GM12801 (cell line): ENCODE measurements around the gene UQCRH.

Experiments used
- TF ChIP-seq, protein P1 (sequence below): IDR thresholded peaks from one replicate; pipeline ENCODE4 v1.5.1; 2011; ENCODE audit warnings: control low read depth; ENCODE audit not compliant: insufficient read length; ENCODE audit errors: extremely low read depth

UQCRH gene

DNA sequence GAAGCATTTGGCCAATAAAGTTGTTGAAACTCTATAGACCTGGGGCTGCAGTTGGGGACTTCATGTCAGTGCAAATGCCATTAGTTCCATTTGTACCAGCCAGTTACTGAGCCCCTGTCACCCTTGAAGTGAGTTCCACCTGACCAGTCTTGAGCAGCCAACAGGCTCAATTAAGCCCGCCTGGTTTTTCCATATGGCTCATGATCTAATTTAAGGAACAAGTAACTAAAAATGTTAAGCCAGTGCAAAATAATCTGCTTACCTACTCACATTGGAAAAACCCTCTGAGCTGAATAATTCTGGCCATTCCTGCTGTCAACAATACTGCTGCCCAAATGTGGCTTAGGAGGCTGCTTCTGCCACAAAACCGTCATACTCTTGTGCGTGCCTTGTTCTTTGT lies 58.7 kb downstream of the UQCRH start:
- TF ChIP-seq, protein P1, sequence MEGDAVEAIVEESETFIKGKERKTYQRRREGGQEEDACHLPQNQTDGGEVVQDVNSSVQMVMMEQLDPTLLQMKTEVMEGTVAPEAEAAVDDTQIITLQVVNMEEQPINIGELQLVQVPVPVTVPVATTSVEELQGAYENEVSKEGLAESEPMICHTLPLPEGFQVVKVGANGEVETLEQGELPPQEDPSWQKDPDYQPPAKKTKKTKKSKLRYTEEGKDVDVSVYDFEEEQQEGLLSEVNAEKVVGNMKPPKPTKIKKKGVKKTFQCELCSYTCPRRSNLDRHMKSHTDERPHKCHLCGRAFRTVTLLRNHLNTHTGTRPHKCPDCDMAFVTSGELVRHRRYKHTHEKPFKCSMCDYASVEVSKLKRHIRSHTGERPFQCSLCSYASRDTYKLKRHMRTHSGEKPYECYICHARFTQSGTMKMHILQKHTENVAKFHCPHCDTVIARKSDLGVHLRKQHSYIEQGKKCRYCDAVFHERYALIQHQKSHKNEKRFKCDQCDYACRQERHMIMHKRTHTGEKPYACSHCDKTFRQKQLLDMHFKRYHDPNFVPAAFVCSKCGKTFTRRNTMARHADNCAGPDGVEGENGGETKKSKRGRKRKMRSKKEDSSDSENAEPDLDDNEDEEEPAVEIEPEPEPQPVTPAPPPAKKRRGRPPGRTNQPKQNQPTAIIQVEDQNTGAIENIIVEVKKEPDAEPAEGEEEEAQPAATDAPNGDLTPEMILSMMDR: no peak

DNA sequence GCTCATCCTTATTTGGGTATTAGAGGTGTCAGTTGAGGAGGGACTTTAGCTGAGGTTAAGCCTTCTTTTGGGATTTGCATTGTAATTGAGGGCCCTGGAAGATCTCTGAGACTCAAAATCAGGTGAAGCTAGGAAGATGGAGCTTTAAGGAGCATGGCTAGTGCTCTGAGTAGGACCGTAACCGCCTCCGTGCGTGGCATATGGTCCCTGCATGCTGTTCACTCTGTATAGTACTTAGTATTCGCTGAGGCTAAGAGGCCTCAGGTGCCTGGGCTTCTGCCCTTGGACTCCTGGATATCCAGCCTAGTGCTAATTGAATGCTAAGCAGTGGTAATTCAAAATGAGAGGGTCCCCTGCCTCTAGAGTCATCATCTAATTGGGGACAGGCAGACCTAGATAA lies 59.6 kb downstream of the UQCRH start:
- TF ChIP-seq, protein P1: no peak

DNA sequence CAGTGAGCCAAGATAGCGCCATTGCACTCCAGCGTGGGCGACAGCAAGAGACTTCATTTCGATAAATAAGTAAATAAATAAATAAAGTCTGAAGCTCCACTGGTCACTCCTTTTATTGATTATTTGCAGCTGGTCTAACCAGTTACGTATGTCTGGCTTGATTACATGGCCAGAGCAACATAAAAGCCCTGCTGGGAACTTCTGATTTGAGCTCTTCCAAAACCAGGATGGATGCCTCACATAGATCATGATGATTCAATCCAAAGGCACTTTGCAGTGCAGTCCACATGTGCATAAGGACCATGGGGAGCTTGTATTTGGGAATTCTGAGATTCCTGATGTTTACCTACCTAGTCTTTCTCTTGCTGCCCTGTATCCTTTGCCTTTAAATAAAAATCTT lies 61.1 kb downstream of the UQCRH start:
- TF ChIP-seq, protein P1: no peak
